Fibroblast of lung (primary cell): Measurements from ENCODE around the gene CCDC82. TPM values are rescaled to one million over a fixed set of nuclear protein-coding genes. Genes with fewer than 3 reads are reported as not detected.
"Not testable (repeated sequence)": the region's sequence is repeated elsewhere in the genome, so short reads cannot be mapped to it uniquely, and the experiment has no call there.

Source experiments
- DNase-seq, 2 donors: peaks; one replicate each; pipeline versions ENCODE4 v3.0.0 to v3.0.0-alpha.2; 2010; ENCODE audit warnings: low read depth in 2 of 2
- H2AFZ ChIP-seq: 2 replicates; pipeline ENCODE4 v1.5.1; 2012; ENCODE audit warnings: low read length, control low read depth, inconsistent platforms
- H3K27ac ChIP-seq: 2 replicates; pipeline ENCODE4 v1.5.1; 2011; ENCODE audit warnings: low read length, control low read depth; ENCODE audit not compliant: insufficient read depth
- H3K27me3 ChIP-seq: 2 replicates; pipeline ENCODE4 v1.5.1; 2011; ENCODE audit warnings: mild to moderate bottlenecking, low read length; ENCODE audit not compliant: control insufficient read depth, insufficient read depth
- H3K36me3 ChIP-seq: 2 replicates; pipeline ENCODE4 v1.5.1; 2011; ENCODE audit warnings: low read length; ENCODE audit not compliant: control insufficient read depth, insufficient read depth
- H3K4me1 ChIP-seq: 2 replicates; pipeline ENCODE4 v1.5.1; 2011; ENCODE audit warnings: low read length; ENCODE audit not compliant: control insufficient read depth, insufficient read depth; ENCODE audit errors: extremely low read depth
- H3K4me2 ChIP-seq: 2 replicates; pipeline ENCODE4 v1.5.1; 2011; ENCODE audit warnings: low read length, control low read depth; ENCODE audit not compliant: insufficient read depth; ENCODE audit errors: extremely low read depth
- H3K4me3 ChIP-seq, 4 experiments: fragments of 200-600 bp in 1 of 4; sonication (generic) in 1 of 4; replicated peaks in 1 of 4; 2 replicates each; pipeline ENCODE4 v1.5.1; 2011 to 2016; ENCODE audit warnings: low read length in 4 of 4, low read depth in 3 of 4, mild to moderate bottlenecking in 3 of 4, control low read depth in 2 of 4, inconsistent platforms in 1 of 4, mixed read lengths in 1 of 4; ENCODE audit not compliant: insufficient read depth in 1 of 4; ENCODE audit errors: control extremely low read depth in 1 of 4
- H3K79me2 ChIP-seq: 2 replicates; pipeline ENCODE4 v1.5.1; 2012; ENCODE audit warnings: mild to moderate bottlenecking, low read length, inconsistent platforms; ENCODE audit not compliant: control insufficient read depth, insufficient read depth
- H3K9ac ChIP-seq: 2 replicates; pipeline ENCODE4 v1.5.1; 2011; ENCODE audit warnings: mild to moderate bottlenecking, low read length, control low read depth; ENCODE audit not compliant: insufficient read depth
- H3K9me3 ChIP-seq: 2 replicates; pipeline ENCODE4 v1.5.1; 2012; ENCODE audit warnings: low read depth, low read length; ENCODE audit not compliant: control insufficient read depth, insufficient read depth
- H4K20me1 ChIP-seq: 2 replicates; pipeline ENCODE4 v1.5.1; 2011; ENCODE audit warnings: low read length; ENCODE audit not compliant: control insufficient read depth, insufficient read depth; ENCODE audit errors: extremely low read depth
- EZH2 ChIP-seq: IDR thresholded peaks from 2 replicates; pipeline ENCODE4 v1.5.1; 2012; ENCODE audit warnings: low read length, control low read depth, mild to moderate bottlenecking; ENCODE audit errors: missing control alignments
- polyA minus RNA-seq: library from RNA; depleted of rRNA, polyadenylated mRNA; stranded (reverse); fragments of >200 nt; gene quantifications from 2 replicates; pipeline ENCODE4 v1.2.3, GENCODE V29; 2011; ENCODE audit warnings: low replicate concordance
- polyA plus RNA-seq, 2 donors: library from polyadenylated mRNA; depleted of rRNA in 1 of 2; stranded (reverse) in 1 of 2; unstranded in 1 of 2; fragments of >200 nt; gene quantifications; 2 replicates each; pipeline ENCODE4 v1.2.1, GENCODE V29; 2011 to 2012; ENCODE audit warnings: missing spikeins in 1 of 2
- total RNA-seq: library from RNA; depleted of rRNA; stranded (reverse); fragments of >200 nt; gene quantifications from 2 replicates; pipeline ENCODE4 v1.2.1, GENCODE V29; 2014
- TF ChIP-seq, protein P1 (sequence below), 2 donors: IDR thresholded peaks in 1 of 2; conservative IDR thresholded peaks in 1 of 2; 1 replicate in 1 of 2; 2 replicates in 1 of 2; pipeline ENCODE4 v1.5.1; 2011 to 2012; ENCODE audit warnings: low read length in 2 of 2, control low read depth in 1 of 2, inconsistent platforms in 1 of 2, low read depth in 1 of 2, mild to moderate bottlenecking in 1 of 2

Gene CCDC82
- total RNA-seq (12.8 and 14.2 TPM in 2 replicates), polyA plus RNA-seq (14.0 and 19.5 TPM in 2 replicates), polyA minus RNA-seq (0.55 and 0.96 TPM in 2 replicates)
- polyA plus RNA-seq (2012) = 13.5 and 18.4 TPM in 2 replicates

DNA sequence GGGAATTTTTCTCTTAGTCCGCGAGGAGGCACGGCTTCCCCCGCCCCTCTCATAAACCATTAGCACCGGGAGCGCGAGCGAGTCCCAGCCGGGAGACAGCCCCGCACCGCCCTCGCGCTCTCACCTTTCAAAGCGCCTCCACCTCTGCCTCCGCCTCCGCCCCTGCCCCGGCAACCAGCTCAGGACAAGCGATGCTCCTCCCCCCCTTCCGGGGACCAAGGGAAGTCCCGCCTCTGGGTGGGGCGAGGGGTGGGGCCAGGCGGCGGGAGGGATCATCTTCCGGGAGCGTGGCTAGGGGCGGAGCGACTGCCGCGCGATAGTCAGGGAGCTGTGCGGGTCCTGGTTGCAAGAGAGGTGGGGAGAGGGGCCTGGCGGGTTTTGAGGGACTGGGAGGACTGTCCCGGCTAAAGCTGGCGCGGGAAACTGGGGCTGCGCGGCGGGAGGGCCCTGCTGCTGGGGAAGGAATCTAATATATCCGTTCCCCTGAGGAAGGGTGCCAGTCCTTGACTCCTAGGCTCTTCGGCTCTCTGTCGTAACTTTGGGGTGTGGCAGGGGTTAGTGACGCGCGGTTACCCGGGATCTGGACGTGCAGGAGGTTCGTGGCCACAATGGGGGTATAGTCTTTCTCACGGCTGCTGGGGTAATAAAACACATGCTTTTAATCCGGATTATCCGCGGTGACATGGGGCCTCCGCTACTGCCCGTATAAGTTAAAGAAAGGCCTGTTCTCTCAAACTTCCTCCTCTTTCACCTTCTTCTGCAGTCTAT, at the start of gene CCDC82, which contains the start of gene JRKL:
Gene CCDC82 (minus strand): TSS at position 193 of the 768 bp plus-strand sequence. CDS start 5,165 bp downstream, outside the sequence.
Gene JRKL (plus strand): TSS at position 294 of the 768 bp plus-strand sequence. CDS start 637 bp downstream, outside the sequence.
- Histone ChIP-seq H4K20me1 (no peaks in the 10 kb centered on the region), H2AFZ (peak within 1 kb of the TSS; percentile 78), H3K4me2 (peak within 1 kb of the TSS; percentile 95), H3K4me1 (peaks cover 2% of the 10 kb centered on the region), H3K79me2 (peaks cover 52% of the 10 kb centered on the region), H3K27ac (peak within 1 kb of the TSS; percentile 96), H3K9ac (peak within 1 kb of the TSS; percentile 86), H3K27me3 (no peaks in the 10 kb centered on the region), H3K36me3 (peaks cover 2% of the 10 kb centered on the region), H3K4me3 (peak within 1 kb of the TSS; percentile 76 to 94 (median 87)), H3K9me3 (no peaks in the 10 kb centered on the region)
- DNase-seq = peak; percentile 91 to 95
- TF ChIP-seq, protein P1, sequence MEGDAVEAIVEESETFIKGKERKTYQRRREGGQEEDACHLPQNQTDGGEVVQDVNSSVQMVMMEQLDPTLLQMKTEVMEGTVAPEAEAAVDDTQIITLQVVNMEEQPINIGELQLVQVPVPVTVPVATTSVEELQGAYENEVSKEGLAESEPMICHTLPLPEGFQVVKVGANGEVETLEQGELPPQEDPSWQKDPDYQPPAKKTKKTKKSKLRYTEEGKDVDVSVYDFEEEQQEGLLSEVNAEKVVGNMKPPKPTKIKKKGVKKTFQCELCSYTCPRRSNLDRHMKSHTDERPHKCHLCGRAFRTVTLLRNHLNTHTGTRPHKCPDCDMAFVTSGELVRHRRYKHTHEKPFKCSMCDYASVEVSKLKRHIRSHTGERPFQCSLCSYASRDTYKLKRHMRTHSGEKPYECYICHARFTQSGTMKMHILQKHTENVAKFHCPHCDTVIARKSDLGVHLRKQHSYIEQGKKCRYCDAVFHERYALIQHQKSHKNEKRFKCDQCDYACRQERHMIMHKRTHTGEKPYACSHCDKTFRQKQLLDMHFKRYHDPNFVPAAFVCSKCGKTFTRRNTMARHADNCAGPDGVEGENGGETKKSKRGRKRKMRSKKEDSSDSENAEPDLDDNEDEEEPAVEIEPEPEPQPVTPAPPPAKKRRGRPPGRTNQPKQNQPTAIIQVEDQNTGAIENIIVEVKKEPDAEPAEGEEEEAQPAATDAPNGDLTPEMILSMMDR (conservative IDR thresholded peaks at IDR 0.05 in 1 of 2, IDR thresholded peaks at IDR 0.05 in 1 of 2; ENCODE audit: low read depth in 1 of 2, low read length in 2 of 2) = no peak
- TF ChIP-seq EZH2 = no peak

DNA sequence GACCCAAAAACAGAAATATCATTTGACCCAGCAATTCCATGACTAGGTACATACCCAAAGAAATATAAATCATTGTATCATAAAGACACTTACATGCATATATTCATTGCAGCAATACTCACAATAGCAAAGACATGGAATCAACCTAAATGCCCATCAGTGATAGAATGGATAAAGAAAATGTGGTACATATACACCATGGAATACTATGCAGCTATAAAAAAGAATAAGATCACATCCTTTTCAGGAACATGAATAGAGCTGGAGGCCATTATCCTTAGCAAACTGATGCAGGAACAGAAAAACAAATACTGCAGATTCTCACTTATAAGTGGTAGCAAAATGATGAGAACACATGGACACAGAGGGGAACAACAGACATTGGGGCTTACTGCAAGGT, 42.9 kb upstream of the CCDC82 start:
- H3K4me1 ChIP-seq, H3K9ac ChIP-seq, H3K36me3 ChIP-seq, H3K79me2 ChIP-seq, H3K4me3 ChIP-seq, H3K27ac ChIP-seq, H3K27me3 ChIP-seq, H4K20me1 ChIP-seq, H3K4me2 ChIP-seq, DNase-seq, H2AFZ ChIP-seq, H3K9me3 ChIP-seq: not testable (repeated sequence)

DNA sequence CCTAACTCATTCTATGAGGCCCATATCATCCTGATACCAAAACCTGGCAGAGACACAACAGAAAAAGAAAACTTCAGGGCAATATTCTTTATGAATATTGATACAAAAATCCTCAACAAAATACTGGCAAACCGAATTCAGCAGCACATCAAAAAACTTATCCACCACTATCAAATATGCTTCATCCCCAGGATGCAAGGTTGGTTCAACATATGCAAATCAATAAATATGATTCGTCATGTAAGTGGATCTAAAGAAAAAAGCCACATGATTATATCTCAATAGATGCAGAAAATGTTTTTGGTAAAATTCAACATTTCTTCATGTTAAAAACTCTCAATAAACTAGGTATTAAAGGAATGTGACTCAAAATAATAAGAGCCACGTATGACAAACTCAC, 41.0 kb upstream of the CCDC82 start:
- no peak for DNase-seq
- no peak overlapping the region for H3K4me2 ChIP-seq
- no peak overlapping the region for H3K4me3 ChIP-seq
- H3K4me1 ChIP-seq = no peaks in the 10 kb centered on the region
- H2AFZ ChIP-seq = no peak overlapping the region
- H3K27ac ChIP-seq = no peak overlapping the region
- TF ChIP-seq EZH2 = no peak
- TF ChIP-seq, protein P1 (conservative IDR thresholded peaks at IDR 0.05 in 1 of 2, IDR thresholded peaks at IDR 0.05 in 1 of 2; ENCODE audit: low read depth in 1 of 2, low read length in 2 of 2) = no peak
- H4K20me1 ChIP-seq = no peaks in the 10 kb centered on the region
- H3K9ac ChIP-seq = no peak overlapping the region
- no peaks in the 10 kb centered on the region for H3K9me3 ChIP-seq
- H3K36me3 ChIP-seq = no peaks in the 10 kb centered on the region
- H3K27me3 ChIP-seq = peaks cover 3% of the 10 kb centered on the region
- no peaks in the 10 kb centered on the region for H3K79me2 ChIP-seq
